ENCODE measurements around the gene PPM1H.
"Not testable (repeated sequence)": the region's sequence is repeated elsewhere in the genome, so short reads cannot be mapped to it uniquely, and the experiment has no call there.

PPM1H gene

GRCh38 chr12:62767496-62767895 is 167.5 kb downstream of the PPM1H start:
- DNase-seq (ENCODE audit: low read depth in 2 of 2), result no peak

- no peak for DNase-seq (ENCODE audit: low read depth in 2 of 2)
Observed at GRCh38 chr12:62766496-62766895, 168.5 kb downstream of the PPM1H start.

GRCh38 chr12:62763861-62764645 is 170.9 kb downstream of the PPM1H start:
- no peak for DNase-seq (ENCODE audit: low read depth in 2 of 2)

- no peak for DNase-seq (ENCODE audit: low read depth in 2 of 2)
Observed at GRCh38 chr12:62763312-62763711, 171.6 kb downstream of the PPM1H start.

GRCh38 chr12:62762645-62763044 is 172.3 kb downstream of the PPM1H start:
- no peak for DNase-seq (ENCODE audit: low read depth in 2 of 2)

- DNase-seq (ENCODE audit: low read depth in 2 of 2), result no peak
Observed at GRCh38 chr12:62761658-62762057, 173.3 kb downstream of the PPM1H start.

- DNase-seq (ENCODE audit: low read depth in 2 of 2), result no peak
Observed at GRCh38 chr12:62760779-62761178, 174.2 kb downstream of the PPM1H start.

- not testable (repeated sequence) for DNase-seq (ENCODE audit: low read depth in 2 of 2)
Observed at GRCh38 chr12:62760341-62760740, 174.6 kb downstream of the PPM1H start.

- DNase-seq (ENCODE audit: low read depth in 2 of 2), result no peak
Observed at GRCh38 chr12:62758216-62758615, 176.7 kb downstream of the PPM1H start.

GRCh38 chr12:62757048-62757447 is 177.9 kb downstream of the PPM1H start:
- DNase-seq (ENCODE audit: low read depth in 2 of 2), result no peak

- no peak for DNase-seq (ENCODE audit: low read depth in 2 of 2)
Observed at GRCh38 chr12:62754706-62755105, 180.2 kb downstream of the PPM1H start.

GRCh38 chr12:62751810-62752155 is 183.2 kb downstream of the PPM1H start:
- no peak for DNase-seq (ENCODE audit: low read depth in 2 of 2)

GRCh38 chr12:62750941-62751809 is 183.8 kb downstream of the PPM1H start:
- no peak for DNase-seq (ENCODE audit: low read depth in 2 of 2)

- DNase-seq (ENCODE audit: low read depth in 2 of 2), result no peak
Observed at GRCh38 chr12:62749586-62749985, 185.4 kb downstream of the PPM1H start.

- no peak for DNase-seq (ENCODE audit: low read depth in 2 of 2)
Observed at GRCh38 chr12:62748941-62749468, 185.9 kb downstream of the PPM1H start.

GRCh38 chr12:62744551-62744950 is 190.4 kb downstream of the PPM1H start:
- DNase-seq (ENCODE audit: low read depth in 2 of 2), result no peak

- DNase-seq (ENCODE audit: low read depth in 2 of 2), result no peak
Observed at GRCh38 chr12:62739266-62740015, 195.5 kb downstream of the PPM1H start.

GRCh38 chr12:62738616-62739015 is 196.3 kb downstream of the PPM1H start:
- DNase-seq (ENCODE audit: low read depth in 2 of 2), result no peak

- DNase-seq (ENCODE audit: low read depth in 2 of 2), result no peak
Observed at GRCh38 chr12:62738105-62738504, 196.8 kb downstream of the PPM1H start.

GRCh38 chr12:62737615-62738014 is 197.3 kb downstream of the PPM1H start:
- no peak for DNase-seq (ENCODE audit: low read depth in 2 of 2)

GRCh38 chr12:62737188-62737587 is 197.8 kb downstream of the PPM1H start:
- no peak for DNase-seq (ENCODE audit: low read depth in 2 of 2)

GRCh38 chr12:62736596-62736995 is 198.4 kb downstream of the PPM1H start:
- no peak for DNase-seq (ENCODE audit: low read depth in 2 of 2)

All from stimulated activated CD8-positive, alpha-beta memory T cell treated with anti-CD3 and anti-CD28 coated beads, Interleukin-2, amount 100 ng/mL, for 1 hour (primary cell).